Measurements from ENCODE around the gene PI4KA. TPM values are rescaled to one million over a fixed set of nuclear protein-coding genes. Genes with fewer than 3 reads are reported as not detected.

Gene PI4KA
- total and polyA plus RNA-seq, 2 experiments from 2014 or later: 17.1 to 38.1 TPM

GRCh38 chr22:20750461-20751184 is 108.0 kb downstream of the PI4KA start:
- no peak overlapping the region for H3K27ac Mint-ChIP-seq
- Histone ChIP-seq H3K27me3 (ENCODE audit: insufficient read depth) (no peaks in the 10 kb centered on the region), H3K79me2 (replicated peaks; ENCODE audit: insufficient read depth) (no peaks in the 10 kb centered on the region), H3K4me3 (no peak overlapping the region), H3F3A (replicated peaks; ENCODE audit: low read depth) (no peaks in the 10 kb centered on the region), H3K36me3 (ENCODE audit: insufficient read depth) (no peaks in the 10 kb centered on the region), H3K4me1 (ENCODE audit: insufficient read depth) (no peaks in the 10 kb centered on the region), H4K20me1 (replicated peaks; ENCODE audit: insufficient read depth) (no peaks in the 10 kb centered on the region), H3K4me2 (no peak overlapping the region), H2AFZ (no peak overlapping the region), H3K9me2 (ENCODE audit: insufficient read depth) (no peaks in the 10 kb centered on the region), H3K27ac (ENCODE audit: low read depth) (no peak overlapping the region)
- no peak for ATAC-seq
- no peak for DNase-seq (ENCODE audit: low spot score)
- TF ChIP-seq ZNF331 (CRISPR knock-in tag; IDR thresholded peaks at IDR 0.05; ENCODE audit: low read depth) (no peak), POLR2AphosphoS5 (IDR thresholded peaks at IDR 0.05; ENCODE audit: low read depth) (no peak)
- H3K27me3 Mint-ChIP-seq (ENCODE audit: insufficient read depth, low read depth, poor library complexity): peaks cover 10% of the 10 kb centered on the region
- H3K9me3 Mint-ChIP-seq: no peaks in the 10 kb centered on the region
- no peaks in the 10 kb centered on the region for H3K4me1 Mint-ChIP-seq
- peaks cover 2% of the 10 kb centered on the region; the same call in 1 of the 3 replicates for H3K36me3 Mint-ChIP-seq (ENCODE audit: low read depth)
- no peak overlapping the region for H3K4me3 Mint-ChIP-seq

GRCh38 chr22:20749453-20749852 is 109.2 kb downstream of the PI4KA start:
- Mint-ChIP-seq H3K27me3 (ENCODE audit: insufficient read depth, low read depth, poor library complexity) (peaks cover 10% of the 10 kb centered on the region), H3K4me1 (no peaks in the 10 kb centered on the region), H3K9me3 (no peaks in the 10 kb centered on the region), H3K36me3 (ENCODE audit: low read depth) (peaks cover 2% of the 10 kb centered on the region; the same call in 1 of the 3 replicates), H3K27ac (no peak overlapping the region), H3K4me3 (no peak overlapping the region)
- no peak overlapping the region for H3K4me2 ChIP-seq
- H3K27me3 ChIP-seq (ENCODE audit: insufficient read depth): no peaks in the 10 kb centered on the region
- no peaks in the 10 kb centered on the region for H3K4me1 ChIP-seq (ENCODE audit: insufficient read depth)
- H3K79me2 ChIP-seq (replicated peaks; ENCODE audit: insufficient read depth): no peaks in the 10 kb centered on the region
- H2AFZ ChIP-seq: no peak overlapping the region
- H3K4me3 ChIP-seq: no peak overlapping the region
- DNase-seq (ENCODE audit: low spot score) (no peak), ATAC-seq (no peak)
- H3K36me3 ChIP-seq (ENCODE audit: insufficient read depth): no peaks in the 10 kb centered on the region
- H3K9me2 ChIP-seq (ENCODE audit: insufficient read depth): no peaks in the 10 kb centered on the region
- no peaks in the 10 kb centered on the region for H3F3A ChIP-seq (replicated peaks; ENCODE audit: low read depth)
- no peak overlapping the region for H3K27ac ChIP-seq (ENCODE audit: low read depth)
- H4K20me1 ChIP-seq (replicated peaks; ENCODE audit: insufficient read depth): no peaks in the 10 kb centered on the region
- TF ChIP-seq NANOG (IDR thresholded peaks at IDR 0.05; ENCODE audit: borderline replicate concordance) (no peak), REST (IDR thresholded peaks at IDR 0.05; ENCODE audit: unreplicated experiment) (no peak), EZH2phosphoT487 (IDR thresholded peaks at IDR 0.05; ENCODE audit: unreplicated experiment) (no peak), ETS1 (IDR thresholded peaks at IDR 0.05) (no peak), ZNF331 (CRISPR knock-in tag; IDR thresholded peaks at IDR 0.05; ENCODE audit: low read depth) (no peak), CTCF (conservative IDR thresholded peaks at IDR 0.05; ENCODE audit: low read depth in 2 of 2) (no peak), EZH2 (IDR thresholded peaks at IDR 0.05; ENCODE audit: low read depth, unreplicated experiment) (no peak), CREB1 (CRISPR knock-in tag; IDR thresholded peaks at IDR 0.05; ENCODE audit: low read depth) (no peak), JUNB (IDR thresholded peaks at IDR 0.05; ENCODE audit: unreplicated experiment) (no peak), STAT1 (IDR thresholded peaks at IDR 0.05; ENCODE audit: unreplicated experiment) (no peak)
